ENCODE data around the gene ATXN7L2. TPM values are rescaled to one million over a fixed set of nuclear protein-coding genes. Genes with fewer than 3 reads are reported as not detected.

Gene ATXN7L2
- total and polyA plus RNA-seq, 2 of the 8 experiments (the other 6 are each of a cell fraction or from before 2014, with no cell fraction given) = 8.1 to 9.3 TPM

- POLR2A ChIA-PET (ENCODE audit: partially characterized antibody) = interaction anchor here (0.6 to 2.4 kb wide), 5 partner anchors 13 to 160 kb away, joined by 3 to 10 read pairs (median 3); partner anchors contain the start of gene GNAI3
- Histone ChIP-seq H2AK5ac (ENCODE audit: low read depth, low read length) (no peak overlapping the region), H3K23ac (ENCODE audit: insufficient read length) (no peak overlapping the region), H3K27ac (ENCODE audit: low read depth, low read length) (no peak overlapping the region), H3K23me2 (ENCODE audit: low read depth, low read length) (no peaks in the 10 kb centered on the region; the same call in 1 of the 2 replicates), H3K4ac (replicated peaks; ENCODE audit: insufficient read length, low read depth, low read length) (no peak overlapping the region), H4K8ac (ENCODE audit: extremely low read depth, insufficient read depth, low read length) (no peak overlapping the region; the same call in 1 of the 2 replicates), H2BK15ac (ENCODE audit: low read length) (no peak overlapping the region), H2BK12ac (ENCODE audit: low read depth, low read length) (no peak overlapping the region), H3K79me2 (ENCODE audit: control insufficient read depth in 1 of 2, insufficient read depth in 2 of 2, low read length in 2 of 2) (no peaks in the 10 kb centered on the region), H4K91ac (replicated peaks; ENCODE audit: insufficient read length, low read length) (no peak overlapping the region), H3K27me3 (replicated peaks in 1 of 4; ENCODE audit: control insufficient read depth in 3 of 4, extremely low read depth in 1 of 4, insufficient read depth in 3 of 4, low read length in 3 of 4) (peaks cover 0 to 2% (median 0%) of the 10 kb centered on the region in 4 experiments; a peak in 1 of 7 replicates), H3K79me1 (ENCODE audit: low read depth, low read length) (no peaks in the 10 kb centered on the region; the same call in 1 of the 2 replicates), H3K9me3 (ENCODE audit: insufficient read depth in 2 of 2, low read depth in 1 of 2, low read length in 1 of 2) (no peaks in the 10 kb centered on the region), H2AFZ (ENCODE audit: low read length) (no peak overlapping the region), H2BK20ac (ENCODE audit: low read length) (no peak overlapping the region), H3K36me3 (ENCODE audit: control insufficient read depth in 2 of 4, insufficient read depth in 4 of 4, low read length in 3 of 4) (no peaks in the 10 kb centered on the region), H3K14ac (ENCODE audit: insufficient read length) (no peak overlapping the region), H3K4me3 (ENCODE audit: extremely low read depth in 1 of 4, insufficient read depth in 2 of 4, low read depth in 3 of 4, low read length in 4 of 4) (no peak overlapping the region), H3K4me1 (replicated peaks in 1 of 4; ENCODE audit: control insufficient read depth in 3 of 4, insufficient read depth in 4 of 4, low read length in 3 of 4) (peaks cover 0 to 6% (median 1%) of the 10 kb centered on the region in 4 experiments; a peak in 4 of 7 replicates), H4K20me1 (replicated peaks in 1 of 2; ENCODE audit: control insufficient read depth in 1 of 2, insufficient read depth in 2 of 2, low read length in 2 of 2) (no peaks in the 10 kb centered on the region), H3K56ac (replicated peaks; ENCODE audit: insufficient read length, low read depth, low read length) (no peak overlapping the region), H4K5ac (ENCODE audit: insufficient read length, low read depth, low read length) (no peak overlapping the region), H3K18ac (ENCODE audit: extremely low read depth, low read length) (no peak overlapping the region), H3K9ac (replicated peaks in 1 of 4; ENCODE audit: extremely low read depth in 1 of 4, low read depth in 3 of 4, low read length in 3 of 4) (no peak overlapping the region), H3K4me2 (ENCODE audit: insufficient read depth in 1 of 2, low read depth in 2 of 2, low read length in 2 of 2) (no peak overlapping the region), H2BK120ac (replicated peaks; ENCODE audit: low read depth, low read length) (no peak overlapping the region), H2BK5ac (ENCODE audit: low read depth, low read length) (no peak overlapping the region)
- 92% methylated on average over 4 of the region's 4 CpGs; no CpG with 5 or more reads in 1 of the 2 experiments for WGBS, 2 experiments (ENCODE audit: extremely low coverage in 1 of 2, insufficient coverage in 1 of 2, insufficient read length in 1 of 2, insufficient replicate concordance in 2 of 2, low coverage in 1 of 2, low lambda C conversion rate in 2 of 2, missing lambda C conversion rate in 1 of 2)
- no peak for TF ChIP-seq YY1 (IDR thresholded peaks at IDR 0.05; ENCODE audit: low read depth, low read length)
- TF ChIP-seq RNF2 (IDR thresholded peaks at IDR 0.05; ENCODE audit: borderline replicate concordance, low read depth, low read length, missing control alignments, poor library complexity, severe bottlenecking) = no peak
- TF ChIP-seq E2F6 (IDR thresholded peaks at IDR 0.05) = no peak
- FAIRE-seq = no peak
- CTCF ChIA-PET (ENCODE audit: partially characterized antibody) = interaction anchor here (0.8 to 26.3 kb wide), 12 partner anchors 8 to 137 kb away, joined by 3 to 1755 read pairs (median 4); partner anchors contain the start of genes AMIGO1, ATXN7L2, CYB561D1 and GPR61
- no peak for DNase-seq (ENCODE audit: low read depth in 1 of 2, low spot score in 2 of 2)
Measured at GRCh38 chr1:109535481-109535880, 51.8 kb downstream of the ATXN7L2 start.
